Mucosa of stomach (tissue), 1 donor: Measurements from ENCODE around the gene TIGD6.
"Not testable (repeated sequence)": the region's sequence is repeated elsewhere in the genome, so short reads cannot be mapped to it uniquely, and the experiment has no call there.

ENCODE experiments used
- H3K27me3 ChIP-seq: one replicate; pipeline ENCODE4 v1.7.0; 2013; ENCODE audit warnings: mild to moderate bottlenecking, low read length; ENCODE audit not compliant: control insufficient read depth, insufficient read depth
- H3K36me3 ChIP-seq: one replicate; pipeline ENCODE4 v1.7.0; 2013; ENCODE audit warnings: low read length; ENCODE audit not compliant: control insufficient read depth, insufficient read depth
- H3K4me1 ChIP-seq: one replicate; pipeline ENCODE4 v1.7.0; 2013; ENCODE audit warnings: mild to moderate bottlenecking, low read length; ENCODE audit not compliant: control insufficient read depth, insufficient read depth
- H3K4me3 ChIP-seq: one replicate; pipeline ENCODE4 v1.7.0; 2013; ENCODE audit warnings: low read length
- H3K9ac ChIP-seq: one replicate; pipeline ENCODE4 v1.7.0; 2013; ENCODE audit warnings: mild to moderate bottlenecking, low read length, moderate library complexity
- H3K9me3 ChIP-seq: one replicate; pipeline ENCODE4 v1.7.0; 2013; ENCODE audit warnings: mild to moderate bottlenecking, low read length, moderate library complexity; ENCODE audit not compliant: control insufficient read depth
- donor health status: Pancreatic carcinoma.

Gene TIGD6

GRCh38 chr5:150028047-150028446 lies 27.6 kb upstream of the TIGD6 start:
- H3K4me1 ChIP-seq, H3K9ac ChIP-seq, H3K4me3 ChIP-seq, H3K27me3 ChIP-seq, H3K9me3 ChIP-seq: not testable (repeated sequence)
- peaks cover 14% of the 10 kb centered on the region for H3K36me3 ChIP-seq

GRCh38 chr5:150026682-150027172 lies 26.3 kb upstream of the TIGD6 start:
- Histone ChIP-seq H3K9me3 (no peaks in the 10 kb centered on the region), H3K4me3 (no peak overlapping the region), H3K4me1 (peaks cover 3% of the 10 kb centered on the region), H3K9ac (no peak overlapping the region), H3K36me3 (peaks cover 14% of the 10 kb centered on the region), H3K27me3 (no peaks in the 10 kb centered on the region)

- Histone ChIP-seq H3K36me3 (peaks cover 9% of the 10 kb centered on the region), H3K4me1 (peaks cover 7% of the 10 kb centered on the region), H3K9ac (no peak overlapping the region)
These were observed 24.0 kb upstream of the TIGD6 start for GRCh38 chr5:150024346-150024984.

GRCh38 chr5:150023136-150023535 lies 22.7 kb upstream of the TIGD6 start:
- Histone ChIP-seq H3K4me3 (no peak overlapping the region), H3K9me3 (no peaks in the 10 kb centered on the region), H3K36me3 (peaks cover 9% of the 10 kb centered on the region), H3K9ac (no peak overlapping the region), H3K27me3 (no peaks in the 10 kb centered on the region), H3K4me1 (peaks cover 7% of the 10 kb centered on the region)

More at GRCh38 chr5:150024346-150024984, 24.0 kb upstream of the TIGD6 start:
- Histone ChIP-seq H3K27me3 (no peaks in the 10 kb centered on the region), H3K4me3 (no peak overlapping the region), H3K9me3 (no peaks in the 10 kb centered on the region)

- Histone ChIP-seq H3K9ac (no peak overlapping the region), H3K9me3 (no peaks in the 10 kb centered on the region), H3K4me3 (no peak overlapping the region), H3K4me1 (peaks cover 11% of the 10 kb centered on the region), H3K27me3 (no peaks in the 10 kb centered on the region), H3K36me3 (peaks cover 9% of the 10 kb centered on the region)
These were observed 22.2 kb upstream of the TIGD6 start for GRCh38 chr5:150022681-150023080.

- Histone ChIP-seq H3K4me1 (peaks cover 17% of the 10 kb centered on the region), H3K36me3 (peaks cover 9% of the 10 kb centered on the region), H3K9me3 (no peaks in the 10 kb centered on the region), H3K9ac (no peak overlapping the region), H3K4me3 (no peak overlapping the region), H3K27me3 (no peaks in the 10 kb centered on the region)
These were observed 21.7 kb upstream of the TIGD6 start for GRCh38 chr5:150022158-150022531.

GRCh38 chr5:150021491-150022157 lies 21.2 kb upstream of the TIGD6 start:
- peaks cover 17% of the 10 kb centered on the region for H3K4me1 ChIP-seq
- no peak overlapping the region for H3K9ac ChIP-seq
- no peaks in the 10 kb centered on the region for H3K9me3 ChIP-seq
- peaks cover 8% of the 10 kb centered on the region for H3K36me3 ChIP-seq
- no peak overlapping the region for H3K4me3 ChIP-seq
- no peaks in the 10 kb centered on the region for H3K27me3 ChIP-seq

- H3K27me3 ChIP-seq, result no peaks in the 10 kb centered on the region
- peaks cover 17% of the 10 kb centered on the region for H3K4me1 ChIP-seq
- no peaks in the 10 kb centered on the region for H3K36me3 ChIP-seq
- no peak overlapping the region for H3K4me3 ChIP-seq
- H3K9me3 ChIP-seq, result no peaks in the 10 kb centered on the region
- H3K9ac ChIP-seq, result no peak overlapping the region
These were observed 19.8 kb upstream of the TIGD6 start for GRCh38 chr5:150020249-150020648.

GRCh38 chr5:150017226-150018005 lies 17.0 kb upstream of the TIGD6 start:
- Histone ChIP-seq H3K27me3 (no peaks in the 10 kb centered on the region), H3K4me1 (peaks cover 17% of the 10 kb centered on the region), H3K36me3 (peaks cover 7% of the 10 kb centered on the region), H3K9ac (no peak overlapping the region), H3K9me3 (no peaks in the 10 kb centered on the region), H3K4me3 (no peak overlapping the region)

- no peak overlapping the region for H3K9ac ChIP-seq
- no peak overlapping the region for H3K4me3 ChIP-seq
- no peaks in the 10 kb centered on the region for H3K9me3 ChIP-seq
- no peaks in the 10 kb centered on the region for H3K27me3 ChIP-seq
- peaks cover 12% of the 10 kb centered on the region for H3K4me1 ChIP-seq
- H3K36me3 ChIP-seq, result peaks cover 11% of the 10 kb centered on the region
These were observed 16.1 kb upstream of the TIGD6 start for GRCh38 chr5:150016537-150016936.

GRCh38 chr5:150015415-150015814 lies 15.0 kb upstream of the TIGD6 start:
- no peak overlapping the region for H3K4me3 ChIP-seq
- no peaks in the 10 kb centered on the region for H3K27me3 ChIP-seq
- peaks cover 17% of the 10 kb centered on the region for H3K36me3 ChIP-seq
- H3K9ac ChIP-seq, result no peak overlapping the region
- peaks cover 10% of the 10 kb centered on the region for H3K4me1 ChIP-seq
- no peaks in the 10 kb centered on the region for H3K9me3 ChIP-seq

- Histone ChIP-seq H3K27me3 (no peaks in the 10 kb centered on the region), H3K4me3 (no peak overlapping the region), H3K9me3 (no peaks in the 10 kb centered on the region), H3K4me1 (peaks cover 10% of the 10 kb centered on the region), H3K36me3 (peaks cover 23% of the 10 kb centered on the region), H3K9ac (no peak overlapping the region)
These were observed 14.0 kb upstream of the TIGD6 start for GRCh38 chr5:150014456-150014855.
